ENCODE measurements around the gene FBN1. TPM values are rescaled to one million over a fixed set of nuclear protein-coding genes. Genes with fewer than 3 reads are reported as not detected.

Gene FBN1
- total and polyA plus RNA-seq, 2 donors: 6.3 to 19.5 TPM

DNA sequence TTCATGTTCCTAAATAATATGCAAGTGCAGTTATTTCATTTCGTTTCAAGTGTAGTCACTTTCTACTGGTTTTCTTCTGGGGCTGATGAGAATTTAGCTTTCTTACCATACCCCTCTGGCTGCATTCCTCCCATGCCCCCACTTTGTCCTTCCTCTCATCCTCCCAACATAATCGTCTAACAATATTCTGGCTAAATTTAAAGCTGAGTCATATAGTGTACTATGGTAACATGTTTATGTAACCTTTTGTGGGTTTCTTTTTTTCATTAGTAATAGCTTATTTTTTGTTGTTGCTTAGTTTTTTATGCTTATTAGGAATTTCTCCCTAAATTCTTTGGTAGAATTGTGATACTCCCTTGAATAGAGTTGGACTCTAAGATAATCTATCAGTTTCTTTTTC lies 283.8 kb downstream of the FBN1 start:
- H3K36me3 ChIP-seq (ENCODE audit: control insufficient read depth in 2 of 2, insufficient read depth in 2 of 2, low read length in 1 of 2): no peaks in the 10 kb centered on the region
- no peak overlapping the region for H3K4me3 ChIP-seq (ENCODE audit: low read length in 2 of 2)
- DNase-seq (ENCODE audit: low read depth in 6 of 9, low spot score in 9 of 9): no peak
- 96% methylated on average over 2 of the region's 2 CpGs for WGBS
- H3K27ac ChIP-seq (ENCODE audit: low read depth in 1 of 2, low read length in 1 of 2): no peak overlapping the region
- H3K4me1 ChIP-seq (ENCODE audit: control insufficient read depth in 2 of 2, insufficient read depth in 2 of 2, low read length in 2 of 2): no peaks in the 10 kb centered on the region
- no peaks in the 10 kb centered on the region for H3K27me3 ChIP-seq (ENCODE audit: control insufficient read depth in 2 of 2, insufficient read depth in 1 of 2, low read length in 1 of 2)
- no peaks in the 10 kb centered on the region for H3K9me3 ChIP-seq (ENCODE audit: control insufficient read depth in 2 of 2, insufficient read depth in 1 of 2, low read length in 1 of 2)

DNA sequence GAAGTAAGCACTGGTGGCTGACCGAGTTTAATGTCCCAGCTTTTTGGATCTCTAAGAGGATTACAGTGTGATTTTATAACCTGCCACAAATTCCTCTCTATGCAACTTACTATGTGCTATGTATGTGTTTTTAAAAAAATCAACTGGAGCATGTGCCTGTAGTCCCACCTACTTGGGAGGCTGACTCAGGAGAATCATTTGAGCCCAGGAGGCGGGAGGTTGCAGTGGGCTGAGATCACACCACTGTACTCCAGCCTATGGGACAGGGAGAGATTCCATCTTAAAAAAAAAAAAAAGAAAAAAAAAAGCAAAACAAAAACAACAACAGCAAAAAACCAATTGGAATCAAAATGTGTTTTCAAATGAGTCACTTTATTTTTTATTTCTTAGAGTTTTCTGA lies 284.7 kb downstream of the FBN1 start:
- H3K27ac ChIP-seq (ENCODE audit: low read depth in 1 of 2, low read length in 1 of 2): no peak overlapping the region
- no peaks in the 10 kb centered on the region for H3K9me3 ChIP-seq (ENCODE audit: control insufficient read depth in 2 of 2, insufficient read depth in 1 of 2, low read length in 1 of 2)
- no peaks in the 10 kb centered on the region for H3K27me3 ChIP-seq (ENCODE audit: control insufficient read depth in 2 of 2, insufficient read depth in 1 of 2, low read length in 1 of 2)
- H3K4me1 ChIP-seq (ENCODE audit: control insufficient read depth in 2 of 2, insufficient read depth in 2 of 2, low read length in 2 of 2): no peaks in the 10 kb centered on the region
- H3K36me3 ChIP-seq (ENCODE audit: control insufficient read depth in 2 of 2, insufficient read depth in 2 of 2, low read length in 1 of 2): no peaks in the 10 kb centered on the region
- no peak for DNase-seq (ENCODE audit: low read depth in 6 of 9, low spot score in 9 of 9)
- no peak overlapping the region for H3K4me3 ChIP-seq (ENCODE audit: low read length in 2 of 2)
- 97% methylated on average over 2 of the region's 2 CpGs for WGBS

Other genes starting within 250 kb of the FBN1 start
- gene CEP152, start 165.4 kb upstream of the FBN1 start, total RNA-seq: 9.1 TPM
- 3.0 TPM for gene CEP152, start 165.4 kb upstream of the FBN1 start, polyA plus RNA-seq
- gene EID1, start 232.4 kb upstream of the FBN1 start, total RNA-seq: 225 TPM
- gene EID1, start 232.4 kb upstream of the FBN1 start, polyA plus RNA-seq: 182 TPM

Data from thymus (tissue), 11 donors.